Astrocyte (in vitro differentiated cells and primary cell): Measurements from ENCODE around the gene FMOD. TPM values are rescaled to one million over a fixed set of nuclear protein-coding genes. Genes with fewer than 3 reads are reported as not detected.

Experiments
- DNase-seq: peaks from one replicate; pipeline ENCODE4 v3.0.0-alpha.2; 2010; ENCODE audit warnings: low read depth
- FAIRE-seq: peaks from 2 replicates; lab custom pipeline; 2011; peaks lifted over from hg19 to GRCh38; lab: Jason Lieb, UNC
- H2AFZ ChIP-seq: 2 replicates; pipeline ENCODE4 v1.6.0; 2012; ENCODE audit warnings: low read depth, low read length, inconsistent platforms
- H3K27ac ChIP-seq: 2 replicates; pipeline ENCODE4 v1.5.1; 2011; ENCODE audit warnings: low read depth, low read length, inconsistent platforms
- H3K27me3 ChIP-seq: 2 replicates; pipeline ENCODE4 v1.6.0; 2011; ENCODE audit warnings: low read length, inconsistent platforms; ENCODE audit not compliant: insufficient read depth
- H3K36me3 ChIP-seq: 2 replicates; pipeline ENCODE4 v1.5.1; 2011; ENCODE audit warnings: low read length, inconsistent platforms; ENCODE audit not compliant: insufficient read depth
- H3K4me1 ChIP-seq: 2 replicates; pipeline ENCODE4 v1.5.1; 2011; ENCODE audit warnings: low read length, inconsistent platforms; ENCODE audit not compliant: insufficient read depth
- H3K4me2 ChIP-seq: 2 replicates; pipeline ENCODE4 v1.6.0; 2012; ENCODE audit warnings: low read length, inconsistent platforms
- H3K4me3 ChIP-seq: 2 replicates; pipeline ENCODE4 v1.5.1; 2011; ENCODE audit warnings: low read depth, mild to moderate bottlenecking, low read length, inconsistent platforms; ENCODE audit not compliant: insufficient read depth
- H3K79me2 ChIP-seq: 2 replicates; pipeline ENCODE4 v1.6.0; 2012; ENCODE audit warnings: mild to moderate bottlenecking, low read length, inconsistent platforms; ENCODE audit not compliant: insufficient read depth
- H3K9ac ChIP-seq: 2 replicates; pipeline ENCODE4 v1.6.0; 2012; ENCODE audit warnings: mild to moderate bottlenecking, low read length, inconsistent platforms
- H3K9me3 ChIP-seq: 2 replicates; pipeline ENCODE4 v1.5.1; 2012; ENCODE audit warnings: low read depth, mild to moderate bottlenecking, low read length, inconsistent platforms; ENCODE audit not compliant: insufficient read depth
- H4K20me1 ChIP-seq: 2 replicates; pipeline ENCODE4 v1.6.0; 2012; ENCODE audit warnings: low read length, inconsistent platforms; ENCODE audit not compliant: insufficient read depth
- H3K27ac Mint-ChIP-seq: one replicate; pipeline ENCODE4 v1.8.0; 2021; ENCODE audit warnings: mild to moderate bottlenecking, mixed read lengths; ENCODE audit not compliant: unreplicated experiment
- H3K27me3 Mint-ChIP-seq: one replicate; pipeline ENCODE4 v1.8.0; 2021; ENCODE audit warnings: low read depth, mixed read lengths; ENCODE audit not compliant: unreplicated experiment
- H3K36me3 Mint-ChIP-seq: one replicate; pipeline ENCODE4 v1.8.0; 2021; ENCODE audit warnings: low read depth, mixed read lengths; ENCODE audit not compliant: unreplicated experiment
- H3K4me1 Mint-ChIP-seq: one replicate; pipeline ENCODE4 v1.8.0; 2021; ENCODE audit warnings: low read depth, mixed read lengths; ENCODE audit not compliant: unreplicated experiment
- H3K4me3 Mint-ChIP-seq: one replicate; pipeline ENCODE4 v1.8.0; 2021; ENCODE audit warnings: mild to moderate bottlenecking, moderate library complexity, mixed read lengths; ENCODE audit not compliant: unreplicated experiment
- H3K9me3 Mint-ChIP-seq: one replicate; pipeline ENCODE4 v1.8.0; 2021; ENCODE audit warnings: mild to moderate bottlenecking, mixed read lengths; ENCODE audit not compliant: unreplicated experiment
- EZH2 ChIP-seq: IDR thresholded peaks from 2 replicates; pipeline ENCODE4 v1.6.1; 2012; ENCODE audit warnings: mild to moderate bottlenecking, low read length, inconsistent platforms; ENCODE audit not compliant: insufficient read depth
- total RNA-seq: library from RNA; stranded (reverse); gene quantifications from 2 replicates; pipeline ENCODE4 v1.2.1, GENCODE V29; 2021
- TF ChIP-seq, protein P1 (sequence below): IDR thresholded peaks from 2 replicates; pipeline ENCODE4 v1.5.1; 2011; ENCODE audit warnings: low read depth, mild to moderate bottlenecking, inconsistent platforms, low read length, moderate library complexity; ENCODE audit not compliant: insufficient read depth

Gene FMOD
- total RNA-seq, 1 donor from 2014 or later: not detected

DNA sequence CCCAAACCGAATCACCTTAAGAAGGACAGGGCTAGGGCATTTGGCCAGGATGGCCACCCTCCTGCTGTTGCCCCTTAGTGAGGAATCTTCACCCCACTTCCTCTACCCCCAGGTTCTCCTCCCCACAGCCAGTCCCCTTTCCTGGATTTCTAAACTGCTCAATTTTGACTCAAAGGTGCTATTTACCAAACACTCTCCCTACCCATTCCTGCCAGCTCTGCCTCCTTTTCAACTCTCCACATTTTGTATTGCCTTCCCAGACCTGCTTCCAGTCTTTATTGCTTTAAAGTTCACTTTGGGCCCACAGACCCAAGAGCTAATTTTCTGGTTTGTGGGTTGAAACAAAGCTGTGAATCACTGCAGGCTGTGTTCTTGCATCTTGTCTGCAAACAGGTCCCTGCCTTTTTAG is 42.0 kb downstream of the FMOD start:
- DNase-seq (no peak), FAIRE-seq (no peak)
- Mint-ChIP-seq H3K27me3 (peaks cover 3% of the 10 kb centered on the region), H3K27ac (no peak overlapping the region), H3K9me3 (no peaks in the 10 kb centered on the region), H3K4me1 (peaks cover 34% of the 10 kb centered on the region), H3K36me3 (peaks cover 12% of the 10 kb centered on the region), H3K4me3 (peak overlapping the region; percentile 97)
- Histone ChIP-seq H4K20me1 (peaks cover 55% of the 10 kb centered on the region), H3K36me3 (peaks cover 6% of the 10 kb centered on the region), H3K4me2 (peak overlapping the region; percentile 93), H3K27me3 (no peaks in the 10 kb centered on the region), H3K4me3 (no peak overlapping the region), H2AFZ (no peak overlapping the region), H3K79me2 (peaks cover 37% of the 10 kb centered on the region), H3K4me1 (peaks cover 26% of the 10 kb centered on the region), H3K27ac (no peak overlapping the region), H3K9ac (no peak overlapping the region), H3K9me3 (no peaks in the 10 kb centered on the region)
- TF ChIP-seq EZH2: no peak
- TF ChIP-seq, protein P1, sequence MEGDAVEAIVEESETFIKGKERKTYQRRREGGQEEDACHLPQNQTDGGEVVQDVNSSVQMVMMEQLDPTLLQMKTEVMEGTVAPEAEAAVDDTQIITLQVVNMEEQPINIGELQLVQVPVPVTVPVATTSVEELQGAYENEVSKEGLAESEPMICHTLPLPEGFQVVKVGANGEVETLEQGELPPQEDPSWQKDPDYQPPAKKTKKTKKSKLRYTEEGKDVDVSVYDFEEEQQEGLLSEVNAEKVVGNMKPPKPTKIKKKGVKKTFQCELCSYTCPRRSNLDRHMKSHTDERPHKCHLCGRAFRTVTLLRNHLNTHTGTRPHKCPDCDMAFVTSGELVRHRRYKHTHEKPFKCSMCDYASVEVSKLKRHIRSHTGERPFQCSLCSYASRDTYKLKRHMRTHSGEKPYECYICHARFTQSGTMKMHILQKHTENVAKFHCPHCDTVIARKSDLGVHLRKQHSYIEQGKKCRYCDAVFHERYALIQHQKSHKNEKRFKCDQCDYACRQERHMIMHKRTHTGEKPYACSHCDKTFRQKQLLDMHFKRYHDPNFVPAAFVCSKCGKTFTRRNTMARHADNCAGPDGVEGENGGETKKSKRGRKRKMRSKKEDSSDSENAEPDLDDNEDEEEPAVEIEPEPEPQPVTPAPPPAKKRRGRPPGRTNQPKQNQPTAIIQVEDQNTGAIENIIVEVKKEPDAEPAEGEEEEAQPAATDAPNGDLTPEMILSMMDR: no peak

DNA sequence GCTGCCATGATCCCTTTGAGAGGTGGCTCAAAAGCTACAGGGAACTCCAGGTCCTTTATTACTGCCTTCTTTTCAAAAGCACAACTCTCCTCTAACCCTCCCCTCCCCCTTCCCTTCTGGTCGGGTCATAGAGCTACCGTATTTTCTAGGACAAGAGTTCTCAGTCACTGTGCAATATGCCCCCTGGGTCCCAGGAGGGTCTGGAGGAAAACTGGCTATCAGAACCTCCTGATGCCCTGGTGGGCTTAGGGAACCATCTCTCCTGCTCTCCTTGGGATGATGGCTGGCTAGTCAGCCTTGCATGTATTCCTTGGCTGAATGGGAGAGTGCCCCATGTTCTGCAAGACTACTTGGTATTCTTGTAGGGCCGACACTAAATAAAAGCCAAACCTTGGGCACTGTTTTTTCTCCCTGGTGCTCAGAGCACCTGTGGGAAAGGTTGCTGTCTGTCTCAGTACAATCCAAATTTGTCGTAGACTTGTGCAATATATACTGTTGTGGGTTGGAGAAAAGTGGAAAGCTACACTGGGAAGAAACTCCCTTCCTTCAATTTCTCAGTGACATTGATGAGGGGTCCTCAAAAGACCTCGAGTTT is 42.5 kb downstream of the FMOD start:
- H3K4me1 ChIP-seq: peaks cover 26% of the 10 kb centered on the region
- peak overlapping the region; percentile 93 for H3K4me2 ChIP-seq
- Mint-ChIP-seq H3K36me3 (peaks cover 9% of the 10 kb centered on the region), H3K4me1 (peaks cover 36% of the 10 kb centered on the region), H3K4me3 (peak overlapping the region; percentile 97), H3K27me3 (peaks cover 7% of the 10 kb centered on the region), H3K9me3 (no peaks in the 10 kb centered on the region), H3K27ac (no peak overlapping the region)
- no peaks in the 10 kb centered on the region for H3K27me3 ChIP-seq
- H3K79me2 ChIP-seq: peaks cover 37% of the 10 kb centered on the region
- H3K4me3 ChIP-seq: no peak overlapping the region
- peak overlapping the region; percentile 86 for H3K9ac ChIP-seq
- peaks cover 55% of the 10 kb centered on the region for H4K20me1 ChIP-seq
- peaks cover 6% of the 10 kb centered on the region for H3K36me3 ChIP-seq
- no peak overlapping the region for H2AFZ ChIP-seq
- FAIRE-seq: no peak
- no peak for DNase-seq
- TF ChIP-seq, protein P1: no peak
- no peak for TF ChIP-seq EZH2
- H3K27ac ChIP-seq: no peak overlapping the region
- no peaks in the 10 kb centered on the region for H3K9me3 ChIP-seq

DNA sequence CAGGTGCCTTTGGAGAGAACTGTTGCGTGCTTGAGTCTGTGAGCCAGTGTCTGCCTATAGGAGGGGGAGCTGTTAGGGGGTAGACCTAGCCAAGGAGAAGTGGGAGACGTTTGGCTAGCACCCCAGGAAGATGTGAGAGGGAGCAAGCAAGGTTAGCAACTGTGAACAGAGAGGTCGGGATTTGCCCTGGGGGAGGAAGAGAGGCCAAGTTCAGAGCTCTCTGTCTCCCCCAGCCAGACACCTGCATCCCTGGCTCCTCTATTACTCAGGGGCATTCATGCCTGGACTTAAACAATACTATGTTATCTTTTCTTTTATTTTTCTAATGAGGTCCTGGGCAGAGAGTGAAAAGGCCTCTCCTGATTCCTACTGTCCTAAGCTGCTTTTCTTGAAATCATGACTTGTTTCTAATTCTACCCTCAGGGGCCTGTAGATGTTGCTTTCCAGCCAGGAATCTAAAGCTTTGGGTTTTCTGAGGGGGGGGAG is 43.2 kb downstream of the FMOD start:
- Histone ChIP-seq H4K20me1 (peaks cover 55% of the 10 kb centered on the region), H3K9me3 (no peaks in the 10 kb centered on the region), H3K4me1 (peaks cover 26% of the 10 kb centered on the region), H3K4me3 (peak overlapping the region; percentile 40), H3K4me2 (peak overlapping the region; percentile 93), H2AFZ (no peak overlapping the region), H3K36me3 (peaks cover 6% of the 10 kb centered on the region), H3K27ac (no peak overlapping the region), H3K9ac (peak overlapping the region; percentile 86), H3K79me2 (peaks cover 37% of the 10 kb centered on the region), H3K27me3 (no peaks in the 10 kb centered on the region)
- Mint-ChIP-seq H3K27ac (peak overlapping the region; percentile 76), H3K27me3 (peaks cover 10% of the 10 kb centered on the region), H3K36me3 (peaks cover 9% of the 10 kb centered on the region), H3K4me1 (peaks cover 39% of the 10 kb centered on the region), H3K4me3 (peak overlapping the region; percentile 97), H3K9me3 (no peaks in the 10 kb centered on the region)
- TF ChIP-seq, protein P1: no peak
- no peak for TF ChIP-seq EZH2
- DNase-seq (no peak), FAIRE-seq (no peak)
